K562 (cell line): ENCODE measurements around the gene FCER2. TPM values are rescaled to one million over a fixed set of nuclear protein-coding genes. Genes with fewer than 3 reads are reported as not detected.

ENCODE experiments used
- polyA plus RNA-seq, 8 experiments: library from polyadenylated mRNA; depleted of rRNA in 4 of 8; stranded (reverse) in 5 of 8; unstranded in 3 of 8; fragments of >200 nt; fragmentation: Nextera tagmentation in 2 of 8; fragmentation: Illumina TruSeq in 1 of 8; extraction: Ambion mirVana in 2 of 8; extraction: Trizol in 1 of 8; gene quantifications; 2 replicates each; pipeline versions ENCODE4 v1.2.1 to v1.2.3, GENCODE V29; 2011 to 2014; ENCODE audit warnings: inconsistent platforms in 1 of 8, missing spikeins in 1 of 8
- total RNA-seq, 7 experiments: library from RNA; depleted of rRNA in 6 of 7; stranded (reverse); fragments of >200 nt in 6 of 7; fragmentation: Illumina TruSeq in 2 of 7; extraction: Trizol in 2 of 7; gene quantifications; 2 replicates each; pipeline versions ENCODE4 v1.2.1 to v1.2.3, GENCODE V29; 2011 to 2021; ENCODE audit warnings: low replicate concordance in 1 of 7

The FCER2 gene
- total and polyA plus RNA-seq, 9 of the 15 experiments (the other 6 are each of a cell fraction or from before 2014, with no cell fraction given) = 0.11 TPM; not detected in 8

Other genes starting within 250 kb of the FCER2 start
Only the 7 nearest of the 23 such genes appear.
- gene STXBP2, start 65.0 kb downstream of the FCER2 start, total RNA-seq (2014; rRNA removed) = 79.9 and 96.0 TPM in 2 replicates
- gene STXBP2, start 65.0 kb downstream of the FCER2 start, total RNA-seq (2014; rRNA removed; fragmentation: Illumina TruSeq; extraction: Trizol) = 29.8 and 31.6 TPM in 2 replicates
- 37.6 and 38.4 TPM in 2 replicates for gene STXBP2, start 65.0 kb downstream of the FCER2 start, total RNA-seq (2015; rRNA removed; fragmentation: Illumina TruSeq; extraction: Trizol)
- 136 and 163 TPM in 2 replicates for gene STXBP2, start 65.0 kb downstream of the FCER2 start, total RNA-seq (2021)
- gene STXBP2, start 65.0 kb downstream of the FCER2 start, polyA plus RNA-seq (2011; rRNA removed) = 141 and 157 TPM in 2 replicates
- 71.3 and 102 TPM in 2 replicates for gene STXBP2, start 65.0 kb downstream of the FCER2 start, polyA plus RNA-seq (2014; fragmentation: Illumina TruSeq; extraction: Trizol)
- gene STXBP2, start 65.0 kb downstream of the FCER2 start, polyA plus RNA-seq (2014; fragmentation: Nextera tagmentation; extraction: Ambion mirVana) = 1 to 10 TPM; 2.5 to 9.1 TPM
- 142 and 145 TPM in 2 replicates for gene STXBP2, start 65.0 kb downstream of the FCER2 start, polyA plus RNA-seq (2014; rRNA removed)
- not detected in 2 replicates for gene RETN, start 33.1 kb downstream of the FCER2 start, total RNA-seq (2014; rRNA removed)
- not detected in 2 replicates for gene RETN, start 33.1 kb downstream of the FCER2 start, total RNA-seq (2014; rRNA removed; fragmentation: Illumina TruSeq; extraction: Trizol)
- not detected in 2 replicates for gene RETN, start 33.1 kb downstream of the FCER2 start, total RNA-seq (2015; rRNA removed; fragmentation: Illumina TruSeq; extraction: Trizol)
- gene RETN, start 33.1 kb downstream of the FCER2 start, total RNA-seq (2021) = not detected in 2 replicates
- gene RETN, start 33.1 kb downstream of the FCER2 start, polyA plus RNA-seq (2011; rRNA removed) = not detected in 2 replicates
- gene RETN, start 33.1 kb downstream of the FCER2 start, polyA plus RNA-seq (2014; fragmentation: Illumina TruSeq; extraction: Trizol) = not detected in 2 replicates
- gene RETN, start 33.1 kb downstream of the FCER2 start, polyA plus RNA-seq (2014; fragmentation: Nextera tagmentation; extraction: Ambion mirVana) = not detected
- not detected in 2 replicates for gene RETN, start 33.1 kb downstream of the FCER2 start, polyA plus RNA-seq (2014; rRNA removed)
- gene MCEMP1, start 25.0 kb downstream of the FCER2 start, total RNA-seq (2014; rRNA removed) = 0.18 and 0.37 TPM in 2 replicates
- 0.26 and 0.33 TPM in 2 replicates for gene MCEMP1, start 25.0 kb downstream of the FCER2 start, total RNA-seq (2014; rRNA removed; fragmentation: Illumina TruSeq; extraction: Trizol)
- gene MCEMP1, start 25.0 kb downstream of the FCER2 start, total RNA-seq (2015; rRNA removed; fragmentation: Illumina TruSeq; extraction: Trizol) = 0.08 and 0.11 TPM in 2 replicates
- 0.51 and 0.63 TPM in 2 replicates for gene MCEMP1, start 25.0 kb downstream of the FCER2 start, total RNA-seq (2021)
- 0.79 and 1.8 TPM in 2 replicates for gene MCEMP1, start 25.0 kb downstream of the FCER2 start, polyA plus RNA-seq (2011; rRNA removed)
- gene MCEMP1, start 25.0 kb downstream of the FCER2 start, polyA plus RNA-seq (2014; fragmentation: Illumina TruSeq; extraction: Trizol) = 0.49 and 0.68 TPM in 2 replicates
- gene MCEMP1, start 25.0 kb downstream of the FCER2 start, polyA plus RNA-seq (2014; fragmentation: Nextera tagmentation; extraction: Ambion mirVana) = under 1 TPM; 0.81 to 0.94 TPM
- 0.49 and 0.65 TPM in 2 replicates for gene MCEMP1, start 25.0 kb downstream of the FCER2 start, polyA plus RNA-seq (2014; rRNA removed)
- gene TRAPPC5, start 21.3 kb downstream of the FCER2 start, total RNA-seq (2014; rRNA removed) = 76.2 and 82.6 TPM in 2 replicates
- 0.99 and 2.7 TPM in 2 replicates for gene TRAPPC5, start 21.3 kb downstream of the FCER2 start, total RNA-seq (2014; rRNA removed; fragmentation: Illumina TruSeq; extraction: Trizol)
- gene TRAPPC5, start 21.3 kb downstream of the FCER2 start, total RNA-seq (2015; rRNA removed; fragmentation: Illumina TruSeq; extraction: Trizol) = 40.9 and 42.0 TPM in 2 replicates
- gene TRAPPC5, start 21.3 kb downstream of the FCER2 start, total RNA-seq (2021) = 76.9 and 81.9 TPM in 2 replicates
- gene TRAPPC5, start 21.3 kb downstream of the FCER2 start, polyA plus RNA-seq (2011; rRNA removed) = 29.3 and 56.7 TPM in 2 replicates
- 3.9 and 21.4 TPM in 2 replicates for gene TRAPPC5, start 21.3 kb downstream of the FCER2 start, polyA plus RNA-seq (2014; fragmentation: Illumina TruSeq; extraction: Trizol)
- 1 to 10 TPM; 2.0 to 4.2 TPM for gene TRAPPC5, start 21.3 kb downstream of the FCER2 start, polyA plus RNA-seq (2014; fragmentation: Nextera tagmentation; extraction: Ambion mirVana)
- 45.2 and 53.1 TPM in 2 replicates for gene TRAPPC5, start 21.3 kb downstream of the FCER2 start, polyA plus RNA-seq (2014; rRNA removed)
- gene CLEC4G, start 30.0 kb upstream of the FCER2 start, total RNA-seq (2014; rRNA removed) = not detected in 2 replicates
- gene CLEC4G, start 30.0 kb upstream of the FCER2 start, total RNA-seq (2014; rRNA removed; fragmentation: Illumina TruSeq; extraction: Trizol) = not detected in 2 replicates
- not detected in 2 replicates for gene CLEC4G, start 30.0 kb upstream of the FCER2 start, total RNA-seq (2015; rRNA removed; fragmentation: Illumina TruSeq; extraction: Trizol)
- not detected in 2 replicates for gene CLEC4G, start 30.0 kb upstream of the FCER2 start, total RNA-seq (2021)
- not detected in 2 replicates for gene CLEC4G, start 30.0 kb upstream of the FCER2 start, polyA plus RNA-seq (2011; rRNA removed)
- gene CLEC4G, start 30.0 kb upstream of the FCER2 start, polyA plus RNA-seq (2014; fragmentation: Illumina TruSeq; extraction: Trizol) = not detected in 2 replicates
- not detected for gene CLEC4G, start 30.0 kb upstream of the FCER2 start, polyA plus RNA-seq (2014; fragmentation: Nextera tagmentation; extraction: Ambion mirVana)
- not detected in 2 replicates for gene CLEC4G, start 30.0 kb upstream of the FCER2 start, polyA plus RNA-seq (2014; rRNA removed)
- not detected in 2 replicates for gene CD209, start 45.4 kb upstream of the FCER2 start, total RNA-seq (2014; rRNA removed)
- gene CD209, start 45.4 kb upstream of the FCER2 start, total RNA-seq (2014; rRNA removed; fragmentation: Illumina TruSeq; extraction: Trizol) = not detected in 2 replicates
- gene CD209, start 45.4 kb upstream of the FCER2 start, total RNA-seq (2015; rRNA removed; fragmentation: Illumina TruSeq; extraction: Trizol) = not detected in 2 replicates
- gene CD209, start 45.4 kb upstream of the FCER2 start, total RNA-seq (2021) = not detected in 2 replicates
- gene CD209, start 45.4 kb upstream of the FCER2 start, polyA plus RNA-seq (2011; rRNA removed) = 0.01 TPM in 2 replicates
- not detected in 2 replicates for gene CD209, start 45.4 kb upstream of the FCER2 start, polyA plus RNA-seq (2014; fragmentation: Illumina TruSeq; extraction: Trizol)
- not detected for gene CD209, start 45.4 kb upstream of the FCER2 start, polyA plus RNA-seq (2014; fragmentation: Nextera tagmentation; extraction: Ambion mirVana)
- gene CD209, start 45.4 kb upstream of the FCER2 start, polyA plus RNA-seq (2014; rRNA removed) = not detected in 2 replicates
- not detected in 2 replicates for gene CLEC4M, start 61.1 kb upstream of the FCER2 start, total RNA-seq (2014; rRNA removed)
- not detected in 2 replicates for gene CLEC4M, start 61.1 kb upstream of the FCER2 start, total RNA-seq (2014; rRNA removed; fragmentation: Illumina TruSeq; extraction: Trizol)
- gene CLEC4M, start 61.1 kb upstream of the FCER2 start, total RNA-seq (2015; rRNA removed; fragmentation: Illumina TruSeq; extraction: Trizol) = not detected in 2 replicates
- 0.27 TPM in 1 of 2 replicates, not detected in the other for gene CLEC4M, start 61.1 kb upstream of the FCER2 start, total RNA-seq (2021)
- 0.18 and 0.62 TPM in 2 replicates for gene CLEC4M, start 61.1 kb upstream of the FCER2 start, polyA plus RNA-seq (2011; rRNA removed)
- not detected in 2 replicates for gene CLEC4M, start 61.1 kb upstream of the FCER2 start, polyA plus RNA-seq (2014; fragmentation: Illumina TruSeq; extraction: Trizol)
- gene CLEC4M, start 61.1 kb upstream of the FCER2 start, polyA plus RNA-seq (2014; fragmentation: Nextera tagmentation; extraction: Ambion mirVana) = under 1 TPM in 1 of 2 experiments, not detected in 1; 0.08 TPM
- gene CLEC4M, start 61.1 kb upstream of the FCER2 start, polyA plus RNA-seq (2014; rRNA removed) = not detected in 2 replicates